ENCODE measurements around the gene FOXL3. TPM values are rescaled to one million over a fixed set of nuclear protein-coding genes. Genes with fewer than 3 reads are reported as not detected.

Gene FOXL3
- total and polyA plus RNA-seq, 12 donors: not detected

GRCh38 chr7:274266-274665, 15.7 kb upstream of the FOXL3 start:
- Histone ChIP-seq H3K4me1 (no peaks in the 10 kb centered on the region), H3K9me3 (peaks cover 0 to 34% (median 9%) of the 10 kb centered on the region in 11 donors), H3K36me3 (no peaks in the 10 kb centered on the region), H3K27ac (no peak overlapping the region), H3K4me3 (no peak overlapping the region), H3K27me3 (peaks cover 0 to 5% (median 0%) of the 10 kb centered on the region in 7 donors)
- DNase-seq (no peak), ATAC-seq (no peak)
- WGBS, 2 donors: 50 to 52% methylated on average over 2 of the region's 2 CpGs
- intact Hi-C loops (cut with DNase I): no loop called here
- no peak for TF ChIP-seq CTCF (IDR thresholded peaks at IDR 0.05)

GRCh38 chr7:276230-276835, 13.6 kb upstream of the FOXL3 start:
- Histone ChIP-seq H3K4me3 (no peak overlapping the region), H3K4me1 (no peaks in the 10 kb centered on the region), H3K27ac (no peak overlapping the region), H3K36me3 (no peaks in the 10 kb centered on the region), H3K9me3 (peaks cover 0 to 34% (median 9%) of the 10 kb centered on the region in 11 donors), H3K27me3 (peaks cover 0 to 14% (median 6%) of the 10 kb centered on the region in 7 donors)
- DNase-seq (no peak), ATAC-seq (no peak)
- WGBS, 2 donors: 70 to 72% methylated on average over 10 of the region's 10 CpGs
- intact Hi-C loops (cut with DNase I): no loop called here
- no peak for TF ChIP-seq CTCF (IDR thresholded peaks at IDR 0.05)

GRCh38 chr7:277228-277627, 12.7 kb upstream of the FOXL3 start:
- no peaks in the 10 kb centered on the region for H3K4me1 ChIP-seq
- DNase-seq: no peak
- intact Hi-C loops (cut with DNase I): no loop called here
- no peak for ATAC-seq
- peaks cover 0 to 17% (median 6%) of the 10 kb centered on the region in 7 donors for H3K27me3 ChIP-seq
- peaks cover 0 to 32% (median 9%) of the 10 kb centered on the region in 11 donors for H3K9me3 ChIP-seq
- H3K36me3 ChIP-seq: no peaks in the 10 kb centered on the region
- no peak overlapping the region for H3K4me3 ChIP-seq
- no peak for TF ChIP-seq CTCF (IDR thresholded peaks at IDR 0.05)
- H3K27ac ChIP-seq: no peak overlapping the region
- 84% methylated on average over 4 of the region's 4 CpGs for WGBS, 2 donors

GRCh38 chr7:278081-278480, 11.9 kb upstream of the FOXL3 start:
- TF ChIP-seq CTCF (IDR thresholded peaks at IDR 0.05): no peak
- intact Hi-C loops (cut with DNase I): no loop called here
- no peak for DNase-seq
- H3K27me3 ChIP-seq: peaks cover 0 to 20% (median 6%) of the 10 kb centered on the region in 7 donors
- H3K36me3 ChIP-seq: no peaks in the 10 kb centered on the region
- no peak overlapping the region for H3K27ac ChIP-seq
- 75 to 81% methylated on average over 5 of the region's 5 CpGs for WGBS, 2 donors
- H3K4me1 ChIP-seq: no peaks in the 10 kb centered on the region
- H3K9me3 ChIP-seq: peaks cover 0 to 30% (median 8%) of the 10 kb centered on the region in 11 donors
- H3K4me3 ChIP-seq: no peak overlapping the region
- ATAC-seq: no peak
